Thymus (tissue), 11 donors: ENCODE measurements around the gene PPIE. TPM values are rescaled to one million over a fixed set of nuclear protein-coding genes. Genes with fewer than 3 reads are reported as not detected.
A peak's percentile ranks its signal among the peaks of the same experiment; 100 is the strongest.

Source experiments
- DNase-seq, 9 donors: peaks; one replicate each; pipeline ENCODE4 v3.0.0-alpha.2; 2013; ENCODE audit warnings: low spot score in 9 of 9, low read depth in 6 of 9, missing footprints in 1 of 9
- H3K27ac ChIP-seq, 2 donors: one replicate each; pipeline ENCODE4 v1.5.1; 2013; ENCODE audit warnings: control low read depth in 1 of 2, low read depth in 1 of 2, low read length in 1 of 2, mild to moderate bottlenecking in 1 of 2, moderate library complexity in 1 of 2
- H3K27me3 ChIP-seq, 2 donors: one replicate each; pipeline ENCODE4 v1.5.1; 2013; ENCODE audit warnings: low read length in 1 of 2; ENCODE audit not compliant: control insufficient read depth in 2 of 2, insufficient read depth in 1 of 2
- H3K36me3 ChIP-seq, 2 donors: one replicate each; pipeline ENCODE4 v1.5.1; 2013; ENCODE audit warnings: low read length in 1 of 2, mild to moderate bottlenecking in 1 of 2, moderate library complexity in 1 of 2; ENCODE audit not compliant: control insufficient read depth in 2 of 2, insufficient read depth in 2 of 2
- H3K4me1 ChIP-seq, 2 donors: one replicate each; pipeline ENCODE4 v1.5.1; 2013; ENCODE audit warnings: low read length in 2 of 2; ENCODE audit not compliant: control insufficient read depth in 2 of 2, insufficient read depth in 2 of 2
- H3K4me3 ChIP-seq, 2 donors: one replicate each; pipeline ENCODE4 v1.5.1; 2013; ENCODE audit warnings: low read length in 2 of 2, control low read depth in 1 of 2, mild to moderate bottlenecking in 1 of 2
- H3K9me3 ChIP-seq, 2 donors: one replicate each; pipeline ENCODE4 v1.5.1; 2013; ENCODE audit warnings: low read length in 1 of 2, mild to moderate bottlenecking in 1 of 2; ENCODE audit not compliant: control insufficient read depth in 2 of 2, insufficient read depth in 1 of 2
- WGBS: extraction: QIAGEN DNeasy Blood & Tissue Kit; methylation state at CpG from one replicate; pipeline ENCODE4 v1.1.7; 2013; 5-methylcytosine and 5-hydroxymethylcytosine counted together
- polyA plus RNA-seq: library from polyadenylated mRNA; stranded (reverse); fragments of 200-250 nt; gene quantifications from one replicate; pipeline ENCODE4 v1.2.3, GENCODE V29; 2013
- total RNA-seq: library from RNA; stranded (reverse); fragments of 120-200 nt; gene quantifications from one replicate; pipeline ENCODE4 v1.2.4, GENCODE V29; 2013
- donor health status: healthy.

Gene PPIE
- total and polyA plus RNA-seq, 2 donors = 45.0 to 54.2 TPM

GRCh38 chr1:39711104-39711965 is 27.3 kb upstream of the PPIE start:
- WGBS = 91% methylated on average over 12 of the region's 12 CpGs
- H3K27me3 ChIP-seq = peaks cover 0 to 53% of the 10 kb centered on the region in 2 donors

GRCh38 chr1:39711966-39712340 is 26.7 kb upstream of the PPIE start:
- H3K4me1 ChIP-seq = no peaks in the 10 kb centered on the region
- peaks cover 0 to 50% of the 10 kb centered on the region in 2 donors for H3K27me3 ChIP-seq
- no peak overlapping the region for H3K27ac ChIP-seq
- no peak for DNase-seq
- WGBS = 92% methylated on average over 6 of the region's 6 CpGs
- no peaks in the 10 kb centered on the region for H3K36me3 ChIP-seq
- no peak overlapping the region for H3K4me3 ChIP-seq
- no peaks in the 10 kb centered on the region for H3K9me3 ChIP-seq

More at GRCh38 chr1:39711104-39711965, 27.3 kb upstream of the PPIE start:
- H3K36me3 ChIP-seq = no peaks in the 10 kb centered on the region
- no peaks in the 10 kb centered on the region for H3K9me3 ChIP-seq
- H3K4me1 ChIP-seq = no peaks in the 10 kb centered on the region
- no peak overlapping the region for H3K4me3 ChIP-seq
- H3K27ac ChIP-seq = no peak overlapping the region
- DNase-seq = no peak

- DNase-seq = no peak
- WGBS = 96% methylated on average over 5 of the region's 5 CpGs
- Histone ChIP-seq H3K36me3 (no peaks in the 10 kb centered on the region), H3K27me3 (peaks cover 3 to 58% of the 10 kb centered on the region in 2 donors), H3K4me3 (no peak overlapping the region), H3K9me3 (no peaks in the 10 kb centered on the region), H3K4me1 (no peaks in the 10 kb centered on the region), H3K27ac (no peak overlapping the region)
These were observed 25.1 kb upstream of the PPIE start for GRCh38 chr1:39713557-39713956.

GRCh38 chr1:39717809-39718208 is 20.9 kb upstream of the PPIE start:
- Histone ChIP-seq H3K27ac (no peak overlapping the region), H3K27me3 (peaks cover 3 to 40% of the 10 kb centered on the region in 2 donors), H3K4me3 (no peak overlapping the region), H3K36me3 (no peaks in the 10 kb centered on the region), H3K9me3 (no peaks in the 10 kb centered on the region), H3K4me1 (no peaks in the 10 kb centered on the region)
- 49% methylated on average over 6 of the region's 6 CpGs for WGBS
- no peak for DNase-seq

GRCh38 chr1:39720094-39720999 is 18.3 kb upstream of the PPIE start:
- Histone ChIP-seq H3K36me3 (no peaks in the 10 kb centered on the region), H3K4me1 (no peaks in the 10 kb centered on the region), H3K4me3 (no peak overlapping the region), H3K27ac (no peak overlapping the region), H3K27me3 (peaks cover 3 to 35% of the 10 kb centered on the region in 2 donors), H3K9me3 (no peaks in the 10 kb centered on the region)
- 54% methylated on average over 7 of the region's 7 CpGs for WGBS
- DNase-seq = peak; percentile 16 to 76 (median 52)

- no peaks in the 10 kb centered on the region for H3K36me3 ChIP-seq
- no peaks in the 10 kb centered on the region for H3K4me1 ChIP-seq
- DNase-seq = no peak
- no peak overlapping the region for H3K27ac ChIP-seq
- H3K9me3 ChIP-seq = no peaks in the 10 kb centered on the region
- no peak overlapping the region for H3K4me3 ChIP-seq
- H3K27me3 ChIP-seq = peaks cover 3 to 43% of the 10 kb centered on the region in 2 donors
These were observed 17.0 kb upstream of the PPIE start for GRCh38 chr1:39721664-39722063.

GRCh38 chr1:39722495-39722894 is 16.2 kb upstream of the PPIE start:
- peaks cover 6 to 45% of the 10 kb centered on the region in 2 donors for H3K27me3 ChIP-seq
- H3K4me1 ChIP-seq = no peaks in the 10 kb centered on the region
- no peak for DNase-seq
- no peaks in the 10 kb centered on the region for H3K9me3 ChIP-seq
- no peak overlapping the region for H3K27ac ChIP-seq
- WGBS = 20% methylated on average over 2 of the region's 2 CpGs
- H3K4me3 ChIP-seq = no peak overlapping the region
- no peaks in the 10 kb centered on the region for H3K36me3 ChIP-seq

GRCh38 chr1:39726600-39726999 is 12.1 kb upstream of the PPIE start:
- no peaks in the 10 kb centered on the region for H3K9me3 ChIP-seq
- H3K36me3 ChIP-seq = no peaks in the 10 kb centered on the region
- WGBS = 83% methylated on average over 3 of the region's 3 CpGs
- no peak overlapping the region for H3K4me3 ChIP-seq
- no peak for DNase-seq
- no peak overlapping the region for H3K27ac ChIP-seq
- H3K27me3 ChIP-seq = peaks cover 17 to 59% of the 10 kb centered on the region in 2 donors
- no peaks in the 10 kb centered on the region for H3K4me1 ChIP-seq
